Measurements from ENCODE around the gene MLPH. TPM values are rescaled to one million over a fixed set of nuclear protein-coding genes. Genes with fewer than 3 reads are reported as not detected.

Gene MLPH
- total and polyA plus RNA-seq, 2 experiments from 2014 or later: 8.1 to 10.8 TPM

DNA sequence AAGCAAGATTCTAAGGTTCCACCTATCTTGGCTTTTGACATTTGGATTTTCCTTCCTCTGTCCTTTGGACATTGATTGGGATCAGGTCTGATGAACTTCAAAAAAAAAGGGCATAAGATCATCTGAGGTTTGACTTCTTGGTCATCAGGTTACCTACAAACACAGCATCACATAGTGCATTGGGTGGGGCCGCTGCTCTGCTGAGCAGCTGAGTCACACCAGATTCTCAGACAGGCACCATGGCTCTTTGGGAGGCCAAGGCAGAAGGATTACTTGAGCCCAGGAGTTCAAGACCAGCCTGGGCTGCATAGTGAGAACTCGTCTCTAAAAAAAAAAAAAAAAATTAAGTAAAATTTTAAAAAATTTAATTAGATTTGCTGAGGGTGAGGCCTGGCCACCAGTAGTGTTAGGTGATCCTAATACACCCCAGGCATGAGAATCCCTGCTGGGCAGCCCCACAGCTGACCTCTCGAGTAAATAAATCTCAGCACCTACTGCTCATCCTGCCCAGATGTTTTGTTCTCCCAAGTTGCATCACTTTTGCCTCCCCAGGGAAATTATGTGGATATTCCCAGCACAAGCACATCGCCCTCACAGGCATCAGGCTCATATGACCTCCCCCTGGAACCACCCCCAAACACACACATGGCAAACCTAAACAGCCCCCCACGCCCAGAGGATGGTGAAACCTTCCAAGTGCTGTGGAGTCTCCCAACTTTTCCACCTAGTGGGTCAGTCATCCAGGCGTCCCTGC is 5.3 kb downstream of the MLPH start:
- H3K4me1 ChIP-seq (ENCODE audit: insufficient read depth): peaks cover 9% of the 10 kb centered on the region
- no peak overlapping the region for H3K9ac ChIP-seq
- H3K79me2 ChIP-seq (ENCODE audit: insufficient read depth): peaks cover 8% of the 10 kb centered on the region; the same call in 1 of the 2 replicates
- no peak overlapping the region for H3K4me2 ChIP-seq (ENCODE audit: unreplicated experiment)
- no peak overlapping the region for H2AFZ ChIP-seq
- H3K36me3 ChIP-seq (ENCODE audit: low read depth): no peaks in the 10 kb centered on the region
- no peaks in the 10 kb centered on the region for H3K27me3 ChIP-seq (replicated peaks; ENCODE audit: insufficient read depth)
- no peaks in the 10 kb centered on the region for H3K9me2 ChIP-seq (ENCODE audit: insufficient read depth)
- no peak overlapping the region for H3K4me3 ChIP-seq
- H3F3A ChIP-seq (ENCODE audit: insufficient read depth): peaks cover 8% of the 10 kb centered on the region
- WGBS, 2 experiments (ENCODE audit: low coverage in 1 of 2, low lambda C conversion rate in 2 of 2, missing lambda C conversion rate in 2 of 2): 78 to 82% methylated on average over 6 of the region's 6 CpGs
- H3K9me3 ChIP-seq (ENCODE audit: low read depth): no peaks in the 10 kb centered on the region
- in situ Hi-C loops (cut with MboI): no loop called here
- H3K27ac ChIP-seq: no peak overlapping the region
- no peak for DNase-seq
- TF ChIP-seq EZH2 (IDR thresholded peaks at IDR 0.05; ENCODE audit: insufficient read depth, poor library complexity, severe bottlenecking) (no peak), EZH2phosphoT487 (IDR thresholded peaks at IDR 0.05; ENCODE audit: insufficient read depth, low read depth) (no peak)
- H4K20me1 ChIP-seq (ENCODE audit: insufficient read depth): no peaks in the 10 kb centered on the region

DNA sequence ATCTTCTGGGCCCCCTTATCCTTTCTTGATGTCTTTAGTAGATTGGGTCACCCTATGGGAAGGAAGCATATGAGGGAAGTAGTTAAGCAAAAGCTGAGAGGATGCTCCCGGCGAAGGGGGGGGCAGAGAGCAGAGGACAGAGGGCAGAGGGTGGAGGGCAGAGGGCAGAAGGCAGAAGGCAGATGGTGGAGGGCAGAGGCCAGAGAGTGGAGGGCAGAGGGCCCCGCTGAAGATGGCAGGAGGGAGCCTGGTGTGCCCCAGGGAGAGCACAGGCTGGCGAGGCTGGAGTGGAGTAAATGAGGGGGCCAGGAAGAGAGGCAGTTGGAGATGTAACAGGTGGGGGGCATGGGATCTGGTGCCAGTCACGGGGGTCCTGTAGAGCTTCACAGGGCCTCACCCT is 7.0 kb downstream of the MLPH start:
- Histone ChIP-seq H2AFZ (no peak overlapping the region), H3K9me2 (ENCODE audit: insufficient read depth) (no peaks in the 10 kb centered on the region), H3K4me3 (no peak overlapping the region), H3K27me3 (replicated peaks; ENCODE audit: insufficient read depth) (no peaks in the 10 kb centered on the region), H3K4me2 (ENCODE audit: unreplicated experiment) (no peak overlapping the region), H3K79me2 (ENCODE audit: insufficient read depth) (peaks cover 16% of the 10 kb centered on the region), H4K20me1 (ENCODE audit: insufficient read depth) (no peaks in the 10 kb centered on the region), H3K27ac (no peak overlapping the region), H3K9ac (no peak overlapping the region), H3K9me3 (ENCODE audit: low read depth) (no peaks in the 10 kb centered on the region), H3K4me1 (ENCODE audit: insufficient read depth) (peaks cover 26% of the 10 kb centered on the region), H3K36me3 (ENCODE audit: low read depth) (no peaks in the 10 kb centered on the region), H3F3A (ENCODE audit: insufficient read depth) (peaks cover 24% of the 10 kb centered on the region)
- TF ChIP-seq EZH2phosphoT487 (IDR thresholded peaks at IDR 0.05; ENCODE audit: insufficient read depth, low read depth): no peak
- no peak for TF ChIP-seq EZH2 (IDR thresholded peaks at IDR 0.05; ENCODE audit: insufficient read depth, poor library complexity, severe bottlenecking)
- in situ Hi-C loops (cut with MboI): no loop called here
- DNase-seq: no peak
- 80% methylated on average over 5 of the region's 5 CpGs for WGBS, 2 experiments (ENCODE audit: low coverage in 1 of 2, low lambda C conversion rate in 2 of 2, missing lambda C conversion rate in 2 of 2)

DNA sequence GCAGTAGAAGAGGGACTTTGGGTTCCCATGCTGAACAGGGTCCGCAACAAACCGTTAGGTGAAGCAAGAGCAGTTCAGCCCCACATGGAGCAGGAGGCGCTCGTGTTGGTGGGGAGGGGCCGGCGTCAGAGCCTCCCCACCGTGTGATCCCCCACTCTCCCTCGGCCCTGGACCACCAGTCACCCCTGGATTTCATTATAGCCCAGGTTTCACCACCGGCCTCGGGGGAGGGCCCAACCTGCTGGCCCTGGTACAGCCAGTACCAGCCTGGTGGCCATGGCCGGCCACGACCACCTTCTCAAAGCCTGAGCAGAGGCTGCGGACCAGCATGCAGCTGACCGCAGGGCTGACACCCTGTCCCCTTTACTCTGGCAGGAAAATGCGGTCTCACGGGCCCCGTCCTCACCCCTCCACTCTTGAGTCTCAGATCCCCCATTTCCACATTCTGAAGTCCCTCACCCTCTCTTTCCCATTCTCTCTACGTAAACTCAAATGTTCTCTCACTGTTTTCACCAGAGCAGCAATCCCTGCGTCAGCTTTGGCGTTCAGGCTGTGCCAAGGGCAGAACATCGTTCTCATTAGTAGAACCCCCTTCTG is 8.6 kb downstream of the MLPH start:
- Histone ChIP-seq H3K27me3 (replicated peaks; ENCODE audit: insufficient read depth) (no peaks in the 10 kb centered on the region), H3K79me2 (ENCODE audit: insufficient read depth) (peaks cover 16% of the 10 kb centered on the region), H4K20me1 (ENCODE audit: insufficient read depth) (no peaks in the 10 kb centered on the region), H3F3A (ENCODE audit: insufficient read depth) (peaks cover 33% of the 10 kb centered on the region), H3K9ac (no peak overlapping the region), H3K36me3 (ENCODE audit: low read depth) (no peaks in the 10 kb centered on the region), H3K4me1 (ENCODE audit: insufficient read depth) (peaks cover 34% of the 10 kb centered on the region), H3K27ac (no peak overlapping the region), H3K9me2 (ENCODE audit: insufficient read depth) (no peaks in the 10 kb centered on the region), H2AFZ (no peak overlapping the region), H3K4me3 (no peak overlapping the region), H3K4me2 (ENCODE audit: unreplicated experiment) (no peak overlapping the region), H3K9me3 (ENCODE audit: low read depth) (no peaks in the 10 kb centered on the region)
- TF ChIP-seq EZH2phosphoT487 (IDR thresholded peaks at IDR 0.05; ENCODE audit: insufficient read depth, low read depth) (no peak), EZH2 (IDR thresholded peaks at IDR 0.05; ENCODE audit: insufficient read depth, poor library complexity, severe bottlenecking) (no peak)
- in situ Hi-C loops (cut with MboI): no loop called here
- WGBS, 2 experiments (ENCODE audit: low coverage in 1 of 2, low lambda C conversion rate in 2 of 2, missing lambda C conversion rate in 2 of 2): 97 to 98% methylated on average over 21 of the region's 21 CpGs
- no peak for DNase-seq

DNA sequence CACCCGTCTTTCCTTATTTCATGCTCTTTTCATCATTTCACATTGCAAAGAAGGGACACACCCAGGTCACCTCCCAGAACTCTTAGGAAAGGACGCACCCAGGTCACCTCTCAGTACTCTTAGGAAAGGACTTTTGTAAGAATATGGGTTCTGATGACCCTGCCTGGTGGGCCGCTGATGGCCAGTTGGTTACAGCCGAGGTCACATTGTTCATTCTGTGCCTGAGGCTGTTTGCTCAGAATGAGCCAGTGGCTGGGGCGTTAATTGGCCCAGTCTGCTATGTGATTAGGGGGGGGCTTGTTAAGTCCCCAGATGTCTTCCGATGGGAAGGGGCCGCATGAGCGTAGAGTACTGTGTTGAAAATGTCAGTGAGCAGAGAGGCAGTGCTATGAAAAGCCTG is 9.4 kb downstream of the MLPH start:
- H3K4me1 ChIP-seq (ENCODE audit: insufficient read depth): peaks cover 38% of the 10 kb centered on the region
- H3K9me3 ChIP-seq (ENCODE audit: low read depth): no peaks in the 10 kb centered on the region
- no peaks in the 10 kb centered on the region for H3K27me3 ChIP-seq (replicated peaks; ENCODE audit: insufficient read depth)
- TF ChIP-seq EZH2 (IDR thresholded peaks at IDR 0.05; ENCODE audit: insufficient read depth, poor library complexity, severe bottlenecking) (no peak), EZH2phosphoT487 (IDR thresholded peaks at IDR 0.05; ENCODE audit: insufficient read depth, low read depth) (no peak)
- H2AFZ ChIP-seq: no peak overlapping the region
- H3K4me2 ChIP-seq (ENCODE audit: unreplicated experiment): no peak overlapping the region
- no peak overlapping the region for H3K27ac ChIP-seq
- H3K4me3 ChIP-seq: no peak overlapping the region
- H3K79me2 ChIP-seq (ENCODE audit: insufficient read depth): peaks cover 16% of the 10 kb centered on the region
- no peaks in the 10 kb centered on the region for H3K9me2 ChIP-seq (ENCODE audit: insufficient read depth)
- H3F3A ChIP-seq (ENCODE audit: insufficient read depth): peaks cover 33% of the 10 kb centered on the region
- no peaks in the 10 kb centered on the region for H3K36me3 ChIP-seq (ENCODE audit: low read depth)
- 94 to 98% methylated on average over 8 of the region's 8 CpGs for WGBS, 2 experiments (ENCODE audit: low coverage in 1 of 2, low lambda C conversion rate in 2 of 2, missing lambda C conversion rate in 2 of 2)
- H4K20me1 ChIP-seq (ENCODE audit: insufficient read depth): no peaks in the 10 kb centered on the region
- in situ Hi-C loops (cut with MboI): no loop called here
- DNase-seq: no peak
- H3K9ac ChIP-seq: no peak overlapping the region

Measured in GM23248 (cell line).